Fibroblast of lung (primary cell): ENCODE results near the gene HBQ1. TPM values are rescaled to one million over a fixed set of nuclear protein-coding genes. Genes with fewer than 3 reads are reported as not detected.
"Not testable (repeated sequence)": the region's sequence is repeated elsewhere in the genome, so short reads cannot be mapped to it uniquely, and the experiment has no call there.

Source experiments
- DNase-seq, 2 donors: peaks; one replicate each; pipeline versions ENCODE4 v3.0.0 to v3.0.0-alpha.2; 2010; ENCODE audit warnings: low read depth in 2 of 2
- H2AFZ ChIP-seq: 2 replicates; pipeline ENCODE4 v1.5.1; 2012; ENCODE audit warnings: low read length, control low read depth, inconsistent platforms
- H3K27ac ChIP-seq: 2 replicates; pipeline ENCODE4 v1.5.1; 2011; ENCODE audit warnings: low read length, control low read depth; ENCODE audit not compliant: insufficient read depth
- H3K27me3 ChIP-seq: 2 replicates; pipeline ENCODE4 v1.5.1; 2011; ENCODE audit warnings: mild to moderate bottlenecking, low read length; ENCODE audit not compliant: control insufficient read depth, insufficient read depth
- H3K36me3 ChIP-seq: 2 replicates; pipeline ENCODE4 v1.5.1; 2011; ENCODE audit warnings: low read length; ENCODE audit not compliant: control insufficient read depth, insufficient read depth
- H3K4me1 ChIP-seq: 2 replicates; pipeline ENCODE4 v1.5.1; 2011; ENCODE audit warnings: low read length; ENCODE audit not compliant: control insufficient read depth, insufficient read depth; ENCODE audit errors: extremely low read depth
- H3K4me2 ChIP-seq: 2 replicates; pipeline ENCODE4 v1.5.1; 2011; ENCODE audit warnings: low read length, control low read depth; ENCODE audit not compliant: insufficient read depth; ENCODE audit errors: extremely low read depth
- H3K4me3 ChIP-seq, 4 experiments: fragments of 200-600 bp in 1 of 4; sonication (generic) in 1 of 4; replicated peaks in 1 of 4; 2 replicates each; pipeline ENCODE4 v1.5.1; 2011 to 2016; ENCODE audit warnings: low read length in 4 of 4, low read depth in 3 of 4, mild to moderate bottlenecking in 3 of 4, control low read depth in 2 of 4, inconsistent platforms in 1 of 4, mixed read lengths in 1 of 4; ENCODE audit not compliant: insufficient read depth in 1 of 4; ENCODE audit errors: control extremely low read depth in 1 of 4
- H3K79me2 ChIP-seq: 2 replicates; pipeline ENCODE4 v1.5.1; 2012; ENCODE audit warnings: mild to moderate bottlenecking, low read length, inconsistent platforms; ENCODE audit not compliant: control insufficient read depth, insufficient read depth
- H3K9ac ChIP-seq: 2 replicates; pipeline ENCODE4 v1.5.1; 2011; ENCODE audit warnings: mild to moderate bottlenecking, low read length, control low read depth; ENCODE audit not compliant: insufficient read depth
- H3K9me3 ChIP-seq: 2 replicates; pipeline ENCODE4 v1.5.1; 2012; ENCODE audit warnings: low read depth, low read length; ENCODE audit not compliant: control insufficient read depth, insufficient read depth
- H4K20me1 ChIP-seq: 2 replicates; pipeline ENCODE4 v1.5.1; 2011; ENCODE audit warnings: low read length; ENCODE audit not compliant: control insufficient read depth, insufficient read depth; ENCODE audit errors: extremely low read depth
- CTCF ChIP-seq, 2 donors: IDR thresholded peaks in 1 of 2; conservative IDR thresholded peaks in 1 of 2; 1 replicate in 1 of 2; 2 replicates in 1 of 2; pipeline ENCODE4 v1.5.1; 2011 to 2012; ENCODE audit warnings: low read length in 2 of 2, control low read depth in 1 of 2, inconsistent platforms in 1 of 2, low read depth in 1 of 2, mild to moderate bottlenecking in 1 of 2
- EZH2 ChIP-seq: IDR thresholded peaks from 2 replicates; pipeline ENCODE4 v1.5.1; 2012; ENCODE audit warnings: low read length, control low read depth, mild to moderate bottlenecking; ENCODE audit errors: missing control alignments
- polyA plus RNA-seq, 2 donors: library from polyadenylated mRNA; depleted of rRNA in 1 of 2; stranded (reverse) in 1 of 2; unstranded in 1 of 2; fragments of >200 nt; gene quantifications; 2 replicates each; pipeline ENCODE4 v1.2.1, GENCODE V29; 2011 to 2012; ENCODE audit warnings: missing spikeins in 1 of 2
- total RNA-seq: library from RNA; depleted of rRNA; stranded (reverse); fragments of >200 nt; gene quantifications from 2 replicates; pipeline ENCODE4 v1.2.1, GENCODE V29; 2014

HBQ1 gene
- total and polyA plus RNA-seq, 2 donors (not counting 1 experiment from before 2014, with no cell fraction given): not detected

- not testable (repeated sequence) for H3K4me2 ChIP-seq, H3K9me3 ChIP-seq, H2AFZ ChIP-seq, H4K20me1 ChIP-seq, H3K36me3 ChIP-seq, DNase-seq, H3K4me3 ChIP-seq, H3K4me1 ChIP-seq, H3K27ac ChIP-seq, H3K9ac ChIP-seq, H3K27me3 ChIP-seq
- H3K79me2 ChIP-seq: peaks cover 16% of the 10 kb centered on the region
Measured at GRCh38 chr16:211631-212180, 31.4 kb downstream of the HBQ1 start.

- H4K20me1 ChIP-seq: no peaks in the 10 kb centered on the region
- H2AFZ ChIP-seq: no peak overlapping the region
- H3K4me3 ChIP-seq: no peak overlapping the region
- H3K27me3 ChIP-seq: no peaks in the 10 kb centered on the region
- TF ChIP-seq EZH2: no peak
- no peak for TF ChIP-seq CTCF (conservative IDR thresholded peaks at IDR 0.05 in 1 of 2, IDR thresholded peaks at IDR 0.05 in 1 of 2; ENCODE audit: low read depth in 1 of 2, low read length in 2 of 2)
- H3K9ac ChIP-seq: no peak overlapping the region
- DNase-seq: peak in 1 of 2 donors; percentile 38
- H3K9me3 ChIP-seq: no peaks in the 10 kb centered on the region
- H3K4me1 ChIP-seq: no peaks in the 10 kb centered on the region
- no peaks in the 10 kb centered on the region for H3K36me3 ChIP-seq
- no peak overlapping the region for H3K27ac ChIP-seq
- H3K79me2 ChIP-seq: peaks cover 16% of the 10 kb centered on the region
- H3K4me2 ChIP-seq: no peak overlapping the region
Measured at GRCh38 chr16:212999-213398, 32.7 kb downstream of the HBQ1 start.

GRCh38 chr16:220021-220420, 39.8 kb downstream of the HBQ1 start:
- Histone ChIP-seq H3K4me2 (no peak overlapping the region), H4K20me1 (peaks cover 2% of the 10 kb centered on the region), H3K4me3 (no peak overlapping the region), H3K27me3 (no peaks in the 10 kb centered on the region), H3K9me3 (no peaks in the 10 kb centered on the region), H3K36me3 (peaks cover 4% of the 10 kb centered on the region), H3K4me1 (no peaks in the 10 kb centered on the region), H2AFZ (no peak overlapping the region), H3K27ac (no peak overlapping the region), H3K79me2 (peaks cover 22% of the 10 kb centered on the region), H3K9ac (no peak overlapping the region)
- DNase-seq: no peak
- TF ChIP-seq EZH2 (no peak), CTCF (conservative IDR thresholded peaks at IDR 0.05 in 1 of 2, IDR thresholded peaks at IDR 0.05 in 1 of 2; ENCODE audit: low read depth in 1 of 2, low read length in 2 of 2) (no peak)
